WTC11 (cell line): ENCODE data around the gene RFX3. TPM values are rescaled to one million over a fixed set of nuclear protein-coding genes. Genes with fewer than 3 reads are reported as not detected.

ENCODE experiments used
- ATAC-seq: fragments of 200-7000 bp; cut with Tn5 transposase; 2 replicates; pipeline ENCODE4 v1.10.0; 2021; ENCODE audit warnings: mild to moderate bottlenecking, moderate library complexity
- CTCF ChIA-PET: fragments of 300-600 bp; sonication (Branson Sonifier 250); formaldehyde crosslinking; loops from one replicate; lab custom pipeline; 2021; ENCODE audit warnings: antibody characterized with exemption; lab: Charles Lee
- POLR2A ChIA-PET: fragments of 350-600 bp; sonication (Branson Sonifier 250); formaldehyde crosslinking; loops from one replicate; lab custom pipeline; 2021; ENCODE audit warnings: antibody characterized with exemption; lab: Charles Lee
- DNase-seq: peaks from one replicate; pipeline ENCODE4 v3.0.0; 2021; ENCODE audit warnings: low spot score
- H3K27ac Mint-ChIP-seq: 2 replicates; pipeline ENCODE4 v1.8.0; 2021; ENCODE audit warnings: mixed read lengths
- H3K27me3 Mint-ChIP-seq: 2 replicates; pipeline ENCODE4 v1.8.0; 2021; ENCODE audit warnings: low read depth, mild to moderate bottlenecking, moderate library complexity, mixed read lengths
- H3K36me3 Mint-ChIP-seq: 2 replicates; pipeline ENCODE4 v1.8.0; 2021; ENCODE audit warnings: mixed read lengths
- H3K4me1 Mint-ChIP-seq: 2 replicates; pipeline ENCODE4 v1.8.0; 2022; ENCODE audit warnings: mixed read lengths
- H3K4me3 Mint-ChIP-seq: 2 replicates; pipeline ENCODE4 v1.8.0; 2021; ENCODE audit warnings: mild to moderate bottlenecking, moderate library complexity, mixed read lengths
- H3K9me3 Mint-ChIP-seq: 2 replicates; pipeline ENCODE4 v1.8.0; 2021; ENCODE audit warnings: mixed read lengths
- CBFB ChIP-seq: sonication (generic); formaldehyde crosslinking; IDR thresholded peaks from 2 replicates; pipeline ENCODE4 v1.8.1; 2022; ENCODE audit warnings: mild to moderate bottlenecking, low read depth, missing genetic modification reagents
- CREB1 ChIP-seq: sonication (generic); formaldehyde crosslinking; IDR thresholded peaks from 2 replicates; pipeline ENCODE4 v1.8.0; 2023; ENCODE audit warnings: mild to moderate bottlenecking, missing genetic modification reagents
- E2F5 ChIP-seq: sonication (generic); formaldehyde crosslinking; IDR thresholded peaks from 2 replicates; pipeline ENCODE4 v1.8.1; 2022; ENCODE audit warnings: mild to moderate bottlenecking, moderate library complexity, missing genetic modification reagents
- ERG ChIP-seq: fragments of 250-450 bp; sonication (Bioruptor Pico); IDR thresholded peaks from 2 replicates; pipeline ENCODE4 v1.8.0; 2021; ENCODE audit warnings: mild to moderate bottlenecking
- ESRRA ChIP-seq: sonication (generic); formaldehyde crosslinking; IDR thresholded peaks from 2 replicates; pipeline ENCODE4 v1.8.1; 2022; ENCODE audit warnings: mild to moderate bottlenecking, missing genetic modification reagents, borderline replicate concordance
- FOXJ3 ChIP-seq: sonication (generic); formaldehyde crosslinking; IDR thresholded peaks from 2 replicates; pipeline ENCODE4 v1.9.0; 2021; ENCODE audit warnings: missing genetic modification reagents, mild to moderate bottlenecking, borderline replicate concordance
- FOXK1 ChIP-seq: sonication (generic); formaldehyde crosslinking; IDR thresholded peaks from 2 replicates; pipeline ENCODE4 v1.8.0; 2022; ENCODE audit warnings: mild to moderate bottlenecking, moderate library complexity, missing genetic modification reagents
- IRF2 ChIP-seq: sonication (generic); formaldehyde crosslinking; IDR thresholded peaks from 2 replicates; pipeline ENCODE4 v1.8.0; 2022; ENCODE audit warnings: low read depth, missing genetic modification reagents, borderline replicate concordance
- JUN ChIP-seq: sonication (generic); formaldehyde crosslinking; IDR thresholded peaks from 2 replicates; pipeline ENCODE4 v1.8.0; 2023; ENCODE audit warnings: mild to moderate bottlenecking, missing genetic modification reagents
- MAX ChIP-seq: sonication (generic); formaldehyde crosslinking; IDR thresholded peaks from 2 replicates; pipeline ENCODE4 v1.8.0; 2022; ENCODE audit warnings: mild to moderate bottlenecking, missing genetic modification reagents
- MLX ChIP-seq: sonication (generic); formaldehyde crosslinking; IDR thresholded peaks from 2 replicates; pipeline ENCODE4 v1.8.1; 2023; ENCODE audit warnings: mild to moderate bottlenecking, missing genetic modification reagents, moderate library complexity
- PRRX2 ChIP-seq: fragments of 250-450 bp; sonication (Bioruptor Pico); IDR thresholded peaks from 2 replicates; pipeline ENCODE4 v1.8.0; 2021; ENCODE audit warnings: mild to moderate bottlenecking
- SP1 ChIP-seq: sonication (generic); formaldehyde crosslinking; conservative IDR thresholded peaks from 2 replicates; pipeline ENCODE4 v1.8.1; 2022; ENCODE audit warnings: missing genetic modification reagents
- ZNF317 ChIP-seq: sonication (generic); formaldehyde crosslinking; IDR thresholded peaks from 2 replicates; pipeline ENCODE4 v1.8.1; 2023; ENCODE audit warnings: low read depth, mild to moderate bottlenecking, moderate library complexity, missing genetic modification reagents, borderline replicate concordance
- ZNF512 ChIP-seq: sonication (generic); formaldehyde crosslinking; IDR thresholded peaks from 2 replicates; pipeline ENCODE4 v1.8.1; 2022; ENCODE audit warnings: missing genetic modification reagents, borderline replicate concordance
- total RNA-seq: library from RNA; stranded (reverse); gene quantifications from 3 replicates; pipeline ENCODE4 v1.2.3, GENCODE V29; 2021

RFX3 gene
- total RNA-seq, 1 experiment from 2014 or later = 13.7 TPM

GRCh38 chr9:3431890-3432289, 93.9 kb downstream of the RFX3 start:
- TF ChIP-seq ZNF512 (CRISPR knock-in tag) = no peak
- no peak for TF ChIP-seq CREB1 (CRISPR knock-in tag)
- TF ChIP-seq ESRRA (CRISPR knock-in tag) = no peak
- TF ChIP-seq JUN (CRISPR knock-in tag) = no peak
- Mint-ChIP-seq H3K9me3 (peaks cover 9% of the 10 kb centered on the region), H3K4me1 (no peaks in the 10 kb centered on the region), H3K27ac (no peak overlapping the region), H3K27me3 (no peaks in the 10 kb centered on the region), H3K36me3 (peaks cover 9% of the 10 kb centered on the region), H3K4me3 (no peak overlapping the region)
- no peak for ATAC-seq
- DNase-seq = no peak
- POLR2A ChIA-PET = no interaction called here
- CTCF ChIA-PET = interaction anchor here (1.5 kb wide), 1 partner anchor 9 kb away, joined by 6 read pairs; no protein-coding TSS in a partner anchor

GRCh38 chr9:3419893-3420292, 105.9 kb downstream of the RFX3 start:
- CTCF ChIA-PET = interaction anchor here (0.8 kb wide), 1 partner anchor 21 kb away, joined by 5 read pairs; no protein-coding TSS in a partner anchor
- ATAC-seq (no peak), DNase-seq (no peak)
- H3K4me3 Mint-ChIP-seq = no peak overlapping the region
- TF ChIP-seq MLX (CRISPR knock-in tag) = no peak
- TF ChIP-seq FOXK1 = no peak
- no peak for TF ChIP-seq ERG (CRISPR knock-in tag)
- TF ChIP-seq IRF2 (CRISPR knock-in tag) = no peak
- no peak for TF ChIP-seq CBFB (CRISPR knock-in tag)
- no peak for TF ChIP-seq E2F5 (CRISPR knock-in tag)
- no peaks in the 10 kb centered on the region for H3K9me3 Mint-ChIP-seq
- no peaks in the 10 kb centered on the region for H3K27me3 Mint-ChIP-seq
- H3K36me3 Mint-ChIP-seq = 0 out of 2 replicates have a peak, but pooled peaks cover under 1% of the 10 kb centered on the region
- POLR2A ChIA-PET = no interaction called here
- H3K27ac Mint-ChIP-seq = no peak overlapping the region
- H3K4me1 Mint-ChIP-seq = no peaks in the 10 kb centered on the region

GRCh38 chr9:3415906-3416305, 109.9 kb downstream of the RFX3 start:
- DNase-seq (no peak), ATAC-seq (no peak)
- no peak for TF ChIP-seq MLX (CRISPR knock-in tag)
- TF ChIP-seq ZNF317 = no peak
- TF ChIP-seq FOXJ3 = no peak
- TF ChIP-seq MAX (CRISPR knock-in tag) = no peak
- TF ChIP-seq PRRX2 (CRISPR knock-in tag) = no peak
- TF ChIP-seq CBFB (CRISPR knock-in tag) = no peak
- no peak for TF ChIP-seq SP1 (CRISPR knock-in tag)
- Mint-ChIP-seq H3K4me1 (no peaks in the 10 kb centered on the region), H3K9me3 (no peaks in the 10 kb centered on the region), H3K36me3 (no peaks in the 10 kb centered on the region), H3K27me3 (no peaks in the 10 kb centered on the region), H3K27ac (no peak overlapping the region), H3K4me3 (no peak overlapping the region)
- CTCF ChIA-PET = no interaction called here
- POLR2A ChIA-PET = no interaction called here
